ENCODE results near the gene ARSI. TPM values are rescaled to one million over a fixed set of nuclear protein-coding genes. Genes with fewer than 3 reads are reported as not detected.

ARSI gene
- total and polyA plus RNA-seq, 4 donors, result 0.23 to 0.51 (median 0.33) TPM; not detected in 1

GRCh38 chr5:150279330-150280020, 23.2 kb downstream of the ARSI start (continued):
- TF ChIP-seq REST (IDR thresholded peaks at IDR 0.05) (no peak), JUND (IDR thresholded peaks at IDR 0.05) (no peak), NR2F2 (IDR thresholded peaks at IDR 0.05) (no peak), HNF4G (IDR thresholded peaks at IDR 0.05) (no peak), GABPA (IDR thresholded peaks at IDR 0.05 in 1 of 2, conservative IDR thresholded peaks at IDR 0.05 in 1 of 2) (no peak), YY1 (IDR thresholded peaks at IDR 0.05) (no peak), SP1 (IDR thresholded peaks at IDR 0.05) (no peak), HNF4A (conservative IDR thresholded peaks at IDR 0.05) (no peak), FOXA2 (IDR thresholded peaks at IDR 0.05) (no peak)
- TF ChIP-seq, protein P1, sequence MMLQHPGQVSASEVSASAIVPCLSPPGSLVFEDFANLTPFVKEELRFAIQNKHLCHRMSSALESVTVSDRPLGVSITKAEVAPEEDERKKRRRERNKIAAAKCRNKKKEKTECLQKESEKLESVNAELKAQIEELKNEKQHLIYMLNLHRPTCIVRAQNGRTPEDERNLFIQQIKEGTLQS (IDR thresholded peaks at IDR 0.05), result no peak

GRCh38 chr5:150278916-150279315, 23.8 kb downstream of the ARSI start:
- H3K36me3 ChIP-seq (ENCODE audit: control insufficient read depth in 4 of 4, insufficient read depth in 3 of 4, low read depth in 1 of 4, low read length in 3 of 4), result no peaks in the 10 kb centered on the region
- no peak for DNase-seq (ENCODE audit: low spot score)
- TF ChIP-seq NR2F2 (IDR thresholded peaks at IDR 0.05), result no peak
- TF ChIP-seq EGR1 (IDR thresholded peaks at IDR 0.05; ENCODE audit: low read depth in 2 of 2), result no peak
- no peak for TF ChIP-seq YY1 (IDR thresholded peaks at IDR 0.05)
- TF ChIP-seq RXRA (IDR thresholded peaks at IDR 0.05), result no peak
- TF ChIP-seq HNF4G (IDR thresholded peaks at IDR 0.05), result no peak
- TF ChIP-seq, protein P2, sequence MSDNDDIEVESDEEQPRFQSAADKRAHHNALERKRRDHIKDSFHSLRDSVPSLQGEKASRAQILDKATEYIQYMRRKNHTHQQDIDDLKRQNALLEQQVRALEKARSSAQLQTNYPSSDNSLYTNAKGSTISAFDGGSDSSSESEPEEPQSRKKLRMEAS (IDR thresholded peaks at IDR 0.05), result no peak
- TF ChIP-seq HNF4A (conservative IDR thresholded peaks at IDR 0.05), result no peak
- no peak overlapping the region for H3K4me3 ChIP-seq (ENCODE audit: low read depth in 1 of 3, low read length in 3 of 3)
- H3K9me3 ChIP-seq (ENCODE audit: control insufficient read depth in 4 of 4, low read length in 3 of 4), result no peaks in the 10 kb centered on the region
- 86% methylated on average over 6 of the region's 6 CpGs for WGBS
- no peak overlapping the region for H3K27ac ChIP-seq (ENCODE audit: low read depth in 1 of 2, low read length in 2 of 2)
- H3K4me1 ChIP-seq (ENCODE audit: control insufficient read depth in 4 of 4, insufficient read depth in 4 of 4, low read length in 3 of 4), result no peaks in the 10 kb centered on the region
- H3K27me3 ChIP-seq (ENCODE audit: control insufficient read depth in 4 of 4, insufficient read depth in 4 of 4, low read length in 3 of 4), result no peaks in the 10 kb centered on the region
- no peak overlapping the region for H3K9ac ChIP-seq (ENCODE audit: low read depth in 1 of 2, low read length in 2 of 2)

DNA sequence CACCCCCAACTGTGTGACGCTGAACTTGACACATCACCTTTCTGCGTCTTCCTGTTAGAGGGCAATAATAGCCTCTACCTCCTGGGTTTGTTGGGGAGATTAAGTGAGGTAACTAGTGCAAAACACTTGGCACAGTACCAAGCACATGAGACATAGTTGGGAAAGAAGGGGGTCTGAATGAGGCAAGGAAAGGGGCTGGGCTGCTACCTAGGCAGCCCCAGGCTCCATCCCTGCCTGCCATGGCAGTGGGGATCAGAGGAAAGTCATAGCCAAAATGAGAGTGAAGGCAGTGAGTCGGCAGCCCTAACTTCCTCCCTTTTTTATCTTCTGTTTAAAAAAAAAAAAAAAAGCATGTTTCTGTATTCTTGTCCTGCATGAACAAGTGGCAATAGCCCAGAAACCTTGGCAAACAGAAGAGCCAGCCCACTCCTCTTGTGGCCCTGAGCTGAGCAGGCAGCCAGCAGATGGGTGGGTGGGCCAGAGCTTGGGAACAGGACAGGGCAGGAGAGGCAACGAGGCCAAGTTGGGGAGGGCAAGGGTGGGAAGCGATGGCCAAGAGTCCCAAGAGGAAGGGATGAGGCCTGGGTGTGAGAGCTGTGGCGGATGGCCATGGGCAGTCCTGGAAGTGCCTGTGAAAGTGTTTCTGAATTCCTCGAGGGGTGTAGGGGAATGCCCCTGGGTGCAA, 24.5 kb downstream of the ARSI start:
- no peaks in the 10 kb centered on the region for H3K27me3 ChIP-seq (ENCODE audit: control insufficient read depth in 4 of 4, insufficient read depth in 4 of 4, low read length in 3 of 4)
- no peak overlapping the region for H3K27ac ChIP-seq (ENCODE audit: low read depth in 1 of 2, low read length in 2 of 2)
- no peak for DNase-seq (ENCODE audit: low spot score)
- no peak overlapping the region for H3K4me3 ChIP-seq (ENCODE audit: low read depth in 1 of 3, low read length in 3 of 3)
- no peaks in the 10 kb centered on the region for H3K36me3 ChIP-seq (ENCODE audit: control insufficient read depth in 4 of 4, insufficient read depth in 3 of 4, low read depth in 1 of 4, low read length in 3 of 4)
- no peaks in the 10 kb centered on the region for H3K9me3 ChIP-seq (ENCODE audit: control insufficient read depth in 4 of 4, low read length in 3 of 4)
- no peak overlapping the region for H3K9ac ChIP-seq (ENCODE audit: low read depth in 1 of 2, low read length in 2 of 2)
- H3K4me1 ChIP-seq (ENCODE audit: control insufficient read depth in 4 of 4, insufficient read depth in 4 of 4, low read length in 3 of 4), result no peaks in the 10 kb centered on the region
- 78% methylated on average over 7 of the region's 7 CpGs for WGBS
- no peak for TF ChIP-seq RAD21 (IDR thresholded peaks at IDR 0.05)
- TF ChIP-seq SP1 (IDR thresholded peaks at IDR 0.05), result no peak
- no peak for TF ChIP-seq HNF4G (IDR thresholded peaks at IDR 0.05)
- TF ChIP-seq JUND (IDR thresholded peaks at IDR 0.05), result no peak
- no peak for TF ChIP-seq FOXA1 (IDR thresholded peaks at IDR 0.05)
- no peak for TF ChIP-seq ZBTB33 (IDR thresholded peaks at IDR 0.05)
- TF ChIP-seq TAF1 (conservative IDR thresholded peaks at IDR 0.05), result no peak
- no peak for TF ChIP-seq EGR1 (IDR thresholded peaks at IDR 0.05; ENCODE audit: low read depth in 2 of 2)
- TF ChIP-seq, protein P3, sequence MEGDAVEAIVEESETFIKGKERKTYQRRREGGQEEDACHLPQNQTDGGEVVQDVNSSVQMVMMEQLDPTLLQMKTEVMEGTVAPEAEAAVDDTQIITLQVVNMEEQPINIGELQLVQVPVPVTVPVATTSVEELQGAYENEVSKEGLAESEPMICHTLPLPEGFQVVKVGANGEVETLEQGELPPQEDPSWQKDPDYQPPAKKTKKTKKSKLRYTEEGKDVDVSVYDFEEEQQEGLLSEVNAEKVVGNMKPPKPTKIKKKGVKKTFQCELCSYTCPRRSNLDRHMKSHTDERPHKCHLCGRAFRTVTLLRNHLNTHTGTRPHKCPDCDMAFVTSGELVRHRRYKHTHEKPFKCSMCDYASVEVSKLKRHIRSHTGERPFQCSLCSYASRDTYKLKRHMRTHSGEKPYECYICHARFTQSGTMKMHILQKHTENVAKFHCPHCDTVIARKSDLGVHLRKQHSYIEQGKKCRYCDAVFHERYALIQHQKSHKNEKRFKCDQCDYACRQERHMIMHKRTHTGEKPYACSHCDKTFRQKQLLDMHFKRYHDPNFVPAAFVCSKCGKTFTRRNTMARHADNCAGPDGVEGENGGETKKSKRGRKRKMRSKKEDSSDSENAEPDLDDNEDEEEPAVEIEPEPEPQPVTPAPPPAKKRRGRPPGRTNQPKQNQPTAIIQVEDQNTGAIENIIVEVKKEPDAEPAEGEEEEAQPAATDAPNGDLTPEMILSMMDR (IDR thresholded peaks at IDR 0.05; ENCODE audit: low read depth, low read length, missing input control), result no peak
- TF ChIP-seq RXRA (IDR thresholded peaks at IDR 0.05), result no peak

Measured in liver (tissue), 9 donors.